Mucosa of stomach (tissue), 1 donor: Measurements from ENCODE around the gene ANKRD37.
A peak's percentile ranks its signal among the peaks of the same experiment; 100 is the strongest.
"Not testable (repeated sequence)": the region's sequence is repeated elsewhere in the genome, so short reads cannot be mapped to it uniquely, and the experiment has no call there.

Experiments used
- H3K27me3 ChIP-seq: one replicate; pipeline ENCODE4 v1.7.0; 2013; ENCODE audit warnings: mild to moderate bottlenecking, low read length; ENCODE audit not compliant: control insufficient read depth, insufficient read depth
- H3K36me3 ChIP-seq: one replicate; pipeline ENCODE4 v1.7.0; 2013; ENCODE audit warnings: low read length; ENCODE audit not compliant: control insufficient read depth, insufficient read depth
- H3K4me1 ChIP-seq: one replicate; pipeline ENCODE4 v1.7.0; 2013; ENCODE audit warnings: mild to moderate bottlenecking, low read length; ENCODE audit not compliant: control insufficient read depth, insufficient read depth
- H3K4me3 ChIP-seq: one replicate; pipeline ENCODE4 v1.7.0; 2013; ENCODE audit warnings: low read length
- H3K9ac ChIP-seq: one replicate; pipeline ENCODE4 v1.7.0; 2013; ENCODE audit warnings: mild to moderate bottlenecking, low read length, moderate library complexity
- H3K9me3 ChIP-seq: one replicate; pipeline ENCODE4 v1.7.0; 2013; ENCODE audit warnings: mild to moderate bottlenecking, low read length, moderate library complexity; ENCODE audit not compliant: control insufficient read depth
- donor health status: Pancreatic carcinoma.

The ANKRD37 gene

GRCh38 chr4:185396724-185397385, at the start of gene ANKRD37:
ANKRD37 (plus strand) TSS chr4:185396841; CDS start chr4:185396924, 83 bp downstream.
- H3K4me3 ChIP-seq, result peak within 1 kb of the TSS; percentile 95
- peaks cover 18% of the 10 kb centered on the region for H3K4me1 ChIP-seq
- no peaks in the 10 kb centered on the region for H3K36me3 ChIP-seq
- peak within 1 kb of the TSS; percentile 92 for H3K9ac ChIP-seq
- no peaks in the 10 kb centered on the region for H3K27me3 ChIP-seq
- no peaks in the 10 kb centered on the region for H3K9me3 ChIP-seq

GRCh38 chr4:185346975-185347601, 49.6 kb upstream of the ANKRD37 start:
- no peaks in the 10 kb centered on the region for H3K9me3 ChIP-seq
- no peaks in the 10 kb centered on the region for H3K36me3 ChIP-seq
- H3K4me1 ChIP-seq, result no peaks in the 10 kb centered on the region
- H3K4me3 ChIP-seq, result no peak overlapping the region
- H3K9ac ChIP-seq, result no peak overlapping the region
- H3K27me3 ChIP-seq, result no peaks in the 10 kb centered on the region

- Histone ChIP-seq H3K4me3 (no peak overlapping the region), H3K27me3 (no peaks in the 10 kb centered on the region), H3K9ac (no peak overlapping the region), H3K4me1 (no peaks in the 10 kb centered on the region), H3K36me3 (no peaks in the 10 kb centered on the region), H3K9me3 (no peaks in the 10 kb centered on the region)
Measured at GRCh38 chr4:185351691-185352090, 45.0 kb upstream of the ANKRD37 start.

GRCh38 chr4:185352202-185352601, 44.4 kb upstream of the ANKRD37 start:
- Histone ChIP-seq H3K36me3 (no peaks in the 10 kb centered on the region), H3K27me3 (no peaks in the 10 kb centered on the region), H3K4me1 (no peaks in the 10 kb centered on the region), H3K9ac (no peak overlapping the region), H3K9me3 (no peaks in the 10 kb centered on the region), H3K4me3 (no peak overlapping the region)

- no peak overlapping the region for H3K4me3 ChIP-seq
- no peaks in the 10 kb centered on the region for H3K27me3 ChIP-seq
- no peaks in the 10 kb centered on the region for H3K36me3 ChIP-seq
- H3K4me1 ChIP-seq, result no peaks in the 10 kb centered on the region
- no peaks in the 10 kb centered on the region for H3K9me3 ChIP-seq
- H3K9ac ChIP-seq, result no peak overlapping the region
Measured at GRCh38 chr4:185352741-185353140, 43.9 kb upstream of the ANKRD37 start.

- no peaks in the 10 kb centered on the region for H3K36me3 ChIP-seq
Measured at GRCh38 chr4:185357211-185357610, 39.4 kb upstream of the ANKRD37 start.

GRCh38 chr4:185357733-185358440, 38.8 kb upstream of the ANKRD37 start:
- H3K9ac ChIP-seq, result no peak overlapping the region
- H3K36me3 ChIP-seq, result no peaks in the 10 kb centered on the region
- H3K4me1 ChIP-seq, result no peaks in the 10 kb centered on the region
- H3K27me3 ChIP-seq, result no peaks in the 10 kb centered on the region
- no peak overlapping the region for H3K4me3 ChIP-seq
- H3K9me3 ChIP-seq, result no peaks in the 10 kb centered on the region

More at GRCh38 chr4:185357211-185357610, 39.4 kb upstream of the ANKRD37 start:
- Histone ChIP-seq H3K4me3 (no peak overlapping the region), H3K9me3 (no peaks in the 10 kb centered on the region), H3K4me1 (no peaks in the 10 kb centered on the region), H3K9ac (no peak overlapping the region), H3K27me3 (no peaks in the 10 kb centered on the region)

- H3K4me1 ChIP-seq, result no peaks in the 10 kb centered on the region
- H3K4me3 ChIP-seq, result no peak overlapping the region
- no peaks in the 10 kb centered on the region for H3K36me3 ChIP-seq
- no peaks in the 10 kb centered on the region for H3K27me3 ChIP-seq
- H3K9ac ChIP-seq, result no peak overlapping the region
- H3K9me3 ChIP-seq, result no peaks in the 10 kb centered on the region
Measured at GRCh38 chr4:185358514-185358913, 38.1 kb upstream of the ANKRD37 start.

- Histone ChIP-seq H3K9ac (no peak overlapping the region), H3K27me3 (no peaks in the 10 kb centered on the region), H3K36me3 (no peaks in the 10 kb centered on the region), H3K9me3 (no peaks in the 10 kb centered on the region), H3K4me1 (no peaks in the 10 kb centered on the region), H3K4me3 (no peak overlapping the region)
Measured at GRCh38 chr4:185358959-185359358, 37.7 kb upstream of the ANKRD37 start.

- no peaks in the 10 kb centered on the region for H3K9me3 ChIP-seq
- H3K36me3 ChIP-seq, result no peaks in the 10 kb centered on the region
- no peak overlapping the region for H3K4me3 ChIP-seq
- H3K9ac ChIP-seq, result no peak overlapping the region
- H3K27me3 ChIP-seq, result no peaks in the 10 kb centered on the region
- no peaks in the 10 kb centered on the region for H3K4me1 ChIP-seq
Measured at GRCh38 chr4:185359767-185360446, 36.7 kb upstream of the ANKRD37 start.

GRCh38 chr4:185361872-185362271, 34.8 kb upstream of the ANKRD37 start:
- no peaks in the 10 kb centered on the region for H3K27me3 ChIP-seq
- no peak overlapping the region for H3K9ac ChIP-seq
- no peaks in the 10 kb centered on the region for H3K36me3 ChIP-seq
- H3K9me3 ChIP-seq, result no peaks in the 10 kb centered on the region
- no peak overlapping the region for H3K4me3 ChIP-seq
- no peaks in the 10 kb centered on the region for H3K4me1 ChIP-seq

- not testable (repeated sequence) for H3K36me3 ChIP-seq, H3K4me1 ChIP-seq, H3K4me3 ChIP-seq, H3K9me3 ChIP-seq, H3K27me3 ChIP-seq, H3K9ac ChIP-seq
Measured at GRCh38 chr4:185362570-185362969, 34.1 kb upstream of the ANKRD37 start.
